Stimulated activated naive CD8-positive, alpha-beta T cell treated with anti-CD3 and anti-CD28 coated beads, Interleukin-15, Interleukin-2, amounts not matched to agents 100 ng/mL and 50 ng/mL, for 24 hours (primary cell): Measurements from ENCODE around the gene ERC1.

Source experiments
- H3K27ac Mint-ChIP-seq: one replicate; pipeline ENCODE4 v1.8.0; 2021; ENCODE audit warnings: mild to moderate bottlenecking, mixed read lengths
- H3K27me3 Mint-ChIP-seq: one replicate; pipeline ENCODE4 v1.8.0; 2021; ENCODE audit warnings: mixed read lengths
- H3K36me3 Mint-ChIP-seq: one replicate; pipeline ENCODE4 v1.8.0; 2021; ENCODE audit warnings: low read depth, mixed read lengths
- H3K4me1 Mint-ChIP-seq: one replicate; pipeline ENCODE4 v1.8.0; 2021; ENCODE audit warnings: low read depth, mixed read lengths
- H3K4me3 Mint-ChIP-seq: one replicate; pipeline ENCODE4 v1.8.0; 2021; ENCODE audit warnings: mild to moderate bottlenecking, mixed read lengths
- H3K9me3 Mint-ChIP-seq: one replicate; pipeline ENCODE4 v1.8.0; 2021; ENCODE audit warnings: mixed read lengths

ERC1 gene

GRCh38 chr12:1517734-1518525 lies 526.9 kb downstream of the ERC1 start:
- Mint-ChIP-seq H3K4me1 (no peaks in the 10 kb centered on the region), H3K9me3 (no peaks in the 10 kb centered on the region), H3K27me3 (peaks cover 19% of the 10 kb centered on the region), H3K36me3 (no peaks in the 10 kb centered on the region), H3K27ac (no peak overlapping the region), H3K4me3 (no peak overlapping the region)

GRCh38 chr12:1518591-1519516 lies 527.8 kb downstream of the ERC1 start:
- Mint-ChIP-seq H3K27ac (no peak overlapping the region), H3K9me3 (no peaks in the 10 kb centered on the region), H3K27me3 (peaks cover 23% of the 10 kb centered on the region), H3K4me1 (no peaks in the 10 kb centered on the region), H3K4me3 (no peak overlapping the region), H3K36me3 (no peaks in the 10 kb centered on the region)

GRCh38 chr12:1519642-1520041 lies 528.6 kb downstream of the ERC1 start:
- Mint-ChIP-seq H3K27ac (no peak overlapping the region), H3K4me3 (no peak overlapping the region), H3K9me3 (no peaks in the 10 kb centered on the region), H3K4me1 (no peaks in the 10 kb centered on the region), H3K36me3 (no peaks in the 10 kb centered on the region), H3K27me3 (peaks cover 29% of the 10 kb centered on the region)

- Mint-ChIP-seq H3K4me3 (no peak overlapping the region), H3K36me3 (no peaks in the 10 kb centered on the region), H3K9me3 (no peaks in the 10 kb centered on the region), H3K4me1 (no peaks in the 10 kb centered on the region), H3K27me3 (peaks cover 44% of the 10 kb centered on the region), H3K27ac (no peak overlapping the region)
Measured at GRCh38 chr12:1523046-1523445, 532.0 kb downstream of the ERC1 start.

- H3K27ac Mint-ChIP-seq, result no peak overlapping the region
- no peaks in the 10 kb centered on the region for H3K4me1 Mint-ChIP-seq
- peaks cover 49% of the 10 kb centered on the region for H3K27me3 Mint-ChIP-seq
- H3K4me3 Mint-ChIP-seq, result no peak overlapping the region
- H3K9me3 Mint-ChIP-seq, result no peaks in the 10 kb centered on the region
- H3K36me3 Mint-ChIP-seq, result no peaks in the 10 kb centered on the region
Measured at GRCh38 chr12:1523558-1524050, 532.6 kb downstream of the ERC1 start.

- Mint-ChIP-seq H3K9me3 (no peaks in the 10 kb centered on the region), H3K36me3 (no peaks in the 10 kb centered on the region), H3K27ac (no peak overlapping the region), H3K4me3 (no peak overlapping the region), H3K4me1 (peaks cover 4% of the 10 kb centered on the region), H3K27me3 (peaks cover 54% of the 10 kb centered on the region)
Measured at GRCh38 chr12:1525858-1526257, 534.8 kb downstream of the ERC1 start.

- Mint-ChIP-seq H3K4me1 (peaks cover 20% of the 10 kb centered on the region), H3K9me3 (no peaks in the 10 kb centered on the region), H3K36me3 (no peaks in the 10 kb centered on the region), H3K27ac (no peak overlapping the region), H3K4me3 (no peak overlapping the region), H3K27me3 (peaks cover 70% of the 10 kb centered on the region)
Measured at GRCh38 chr12:1527789-1528188, 536.8 kb downstream of the ERC1 start.

GRCh38 chr12:1528791-1529190 lies 537.8 kb downstream of the ERC1 start:
- no peaks in the 10 kb centered on the region for H3K36me3 Mint-ChIP-seq
- no peak overlapping the region for H3K27ac Mint-ChIP-seq
- peaks cover 30% of the 10 kb centered on the region for H3K4me1 Mint-ChIP-seq
- H3K9me3 Mint-ChIP-seq, result no peaks in the 10 kb centered on the region
- H3K4me3 Mint-ChIP-seq, result no peak overlapping the region
- peaks cover 78% of the 10 kb centered on the region for H3K27me3 Mint-ChIP-seq

- H3K27ac Mint-ChIP-seq, result no peak overlapping the region
- H3K9me3 Mint-ChIP-seq, result no peaks in the 10 kb centered on the region
- H3K4me3 Mint-ChIP-seq, result peak overlapping the region; percentile 70
- no peaks in the 10 kb centered on the region for H3K36me3 Mint-ChIP-seq
- H3K27me3 Mint-ChIP-seq, result peaks cover 76% of the 10 kb centered on the region
- H3K4me1 Mint-ChIP-seq, result peaks cover 33% of the 10 kb centered on the region
Measured at GRCh38 chr12:1529228-1529861, 538.3 kb downstream of the ERC1 start.

GRCh38 chr12:1529862-1530591 lies 539.0 kb downstream of the ERC1 start:
- Mint-ChIP-seq H3K9me3 (no peaks in the 10 kb centered on the region), H3K4me1 (peaks cover 40% of the 10 kb centered on the region), H3K36me3 (no peaks in the 10 kb centered on the region), H3K4me3 (peak overlapping the region; percentile 70), H3K27me3 (peaks cover 73% of the 10 kb centered on the region), H3K27ac (no peak overlapping the region)

GRCh38 chr12:1530592-1531152 lies 539.6 kb downstream of the ERC1 start:
- Mint-ChIP-seq H3K4me1 (peaks cover 41% of the 10 kb centered on the region), H3K36me3 (no peaks in the 10 kb centered on the region), H3K9me3 (no peaks in the 10 kb centered on the region), H3K4me3 (peak overlapping the region; percentile 63), H3K27me3 (peaks cover 72% of the 10 kb centered on the region), H3K27ac (no peak overlapping the region)

- Mint-ChIP-seq H3K4me1 (peaks cover 41% of the 10 kb centered on the region), H3K36me3 (no peaks in the 10 kb centered on the region), H3K27ac (no peak overlapping the region), H3K27me3 (peaks cover 74% of the 10 kb centered on the region), H3K9me3 (no peaks in the 10 kb centered on the region), H3K4me3 (peak overlapping the region; percentile 63)
Measured at GRCh38 chr12:1531153-1531653, 540.2 kb downstream of the ERC1 start.

GRCh38 chr12:1531654-1532374 lies 540.8 kb downstream of the ERC1 start:
- Mint-ChIP-seq H3K36me3 (no peaks in the 10 kb centered on the region), H3K4me1 (peaks cover 41% of the 10 kb centered on the region), H3K27ac (no peak overlapping the region), H3K9me3 (no peaks in the 10 kb centered on the region), H3K4me3 (peak overlapping the region; percentile 63), H3K27me3 (peaks cover 75% of the 10 kb centered on the region)
